Limb (tissue), 2 donors: ENCODE data around the gene LY9.

Source experiments
- DNase-seq, 2 donors: peaks; one replicate each; pipeline ENCODE4 v3.0.0-alpha.2; 2016; ENCODE audit errors: extremely low spot score in 2 of 2

Gene LY9, protein sequence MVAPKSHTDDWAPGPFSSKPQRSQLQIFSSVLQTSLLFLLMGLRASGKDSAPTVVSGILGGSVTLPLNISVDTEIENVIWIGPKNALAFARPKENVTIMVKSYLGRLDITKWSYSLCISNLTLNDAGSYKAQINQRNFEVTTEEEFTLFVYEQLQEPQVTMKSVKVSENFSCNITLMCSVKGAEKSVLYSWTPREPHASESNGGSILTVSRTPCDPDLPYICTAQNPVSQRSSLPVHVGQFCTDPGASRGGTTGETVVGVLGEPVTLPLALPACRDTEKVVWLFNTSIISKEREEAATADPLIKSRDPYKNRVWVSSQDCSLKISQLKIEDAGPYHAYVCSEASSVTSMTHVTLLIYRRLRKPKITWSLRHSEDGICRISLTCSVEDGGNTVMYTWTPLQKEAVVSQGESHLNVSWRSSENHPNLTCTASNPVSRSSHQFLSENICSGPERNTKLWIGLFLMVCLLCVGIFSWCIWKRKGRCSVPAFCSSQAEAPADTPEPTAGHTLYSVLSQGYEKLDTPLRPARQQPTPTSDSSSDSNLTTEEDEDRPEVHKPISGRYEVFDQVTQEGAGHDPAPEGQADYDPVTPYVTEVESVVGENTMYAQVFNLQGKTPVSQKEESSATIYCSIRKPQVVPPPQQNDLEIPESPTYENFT

DNA sequence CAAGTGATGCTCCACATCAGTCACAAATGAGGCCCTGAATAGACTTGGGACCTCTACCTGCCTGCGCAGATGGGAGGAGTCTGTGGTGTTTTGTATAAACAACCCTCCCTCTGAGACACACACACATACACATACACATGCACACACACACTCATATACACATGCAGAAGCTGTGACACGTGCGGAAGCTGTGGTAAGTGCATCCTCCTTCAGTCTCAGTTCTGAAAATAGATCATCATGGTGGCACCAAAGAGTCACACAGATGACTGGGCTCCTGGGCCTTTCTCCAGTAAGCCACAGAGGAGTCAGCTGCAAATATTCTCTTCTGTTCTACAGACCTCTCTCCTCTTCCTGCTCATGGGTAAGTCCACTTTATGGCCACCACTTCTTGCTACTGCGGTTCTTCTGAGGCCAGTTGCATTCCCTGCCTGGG lies at the start of gene LY9:
LY9 (plus strand) TSS at position 224 of the 433 bp plus-strand sequence; CDS start at position 238, 14 bp downstream.
- no peak for DNase-seq

DNA sequence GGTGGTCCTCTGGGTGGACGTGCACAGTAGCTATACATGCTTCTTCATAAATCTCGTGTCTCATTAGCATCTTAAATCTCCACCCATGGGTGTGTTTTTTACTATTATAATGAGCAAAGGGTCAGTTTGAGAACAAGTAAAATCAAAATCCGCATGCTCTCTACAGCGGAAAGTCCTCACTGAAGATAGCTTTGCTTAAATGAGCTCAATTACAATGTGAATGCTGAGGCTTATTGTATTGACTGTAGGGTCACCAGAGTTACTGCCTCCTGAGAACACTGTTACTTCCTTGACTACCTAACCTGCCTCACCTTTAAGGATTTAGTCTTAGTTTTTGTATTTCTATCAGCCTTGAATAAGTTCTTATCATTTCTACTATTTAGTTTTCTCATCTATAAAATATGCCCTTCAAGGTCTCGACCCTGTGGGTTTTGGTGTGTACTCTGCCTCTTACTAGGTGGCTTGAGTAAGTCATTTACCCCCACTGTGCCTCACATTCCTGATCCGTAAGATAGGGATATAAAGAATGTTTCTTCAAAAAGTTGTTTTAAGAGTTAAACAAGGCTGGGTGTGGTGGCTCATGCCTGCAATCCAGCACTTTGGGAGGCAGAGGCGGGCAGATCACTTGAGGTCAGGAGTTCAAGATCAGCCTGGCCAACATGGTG lies 49.0 kb upstream of the LY9 start:
- no peak for DNase-seq

DNA sequence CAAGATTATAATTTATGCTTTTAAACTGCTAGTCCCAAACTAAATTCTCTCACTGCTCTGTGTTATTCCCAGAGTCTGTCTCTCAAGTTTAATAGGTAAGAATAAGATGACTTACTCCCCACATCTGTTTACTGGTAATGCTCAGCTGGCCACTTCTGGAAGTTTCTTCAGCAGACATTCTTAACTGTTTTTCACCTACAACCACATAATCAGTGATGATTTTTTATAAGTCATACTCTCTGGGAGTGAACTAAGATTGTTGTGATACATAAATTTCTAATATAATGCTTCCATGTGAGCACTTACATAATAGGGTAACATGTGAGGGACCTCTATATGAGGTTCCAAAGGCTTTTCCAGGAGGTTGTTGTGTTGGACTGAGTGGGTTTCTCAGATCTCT lies 48.3 kb upstream of the LY9 start:
- no peak for DNase-seq

DNA sequence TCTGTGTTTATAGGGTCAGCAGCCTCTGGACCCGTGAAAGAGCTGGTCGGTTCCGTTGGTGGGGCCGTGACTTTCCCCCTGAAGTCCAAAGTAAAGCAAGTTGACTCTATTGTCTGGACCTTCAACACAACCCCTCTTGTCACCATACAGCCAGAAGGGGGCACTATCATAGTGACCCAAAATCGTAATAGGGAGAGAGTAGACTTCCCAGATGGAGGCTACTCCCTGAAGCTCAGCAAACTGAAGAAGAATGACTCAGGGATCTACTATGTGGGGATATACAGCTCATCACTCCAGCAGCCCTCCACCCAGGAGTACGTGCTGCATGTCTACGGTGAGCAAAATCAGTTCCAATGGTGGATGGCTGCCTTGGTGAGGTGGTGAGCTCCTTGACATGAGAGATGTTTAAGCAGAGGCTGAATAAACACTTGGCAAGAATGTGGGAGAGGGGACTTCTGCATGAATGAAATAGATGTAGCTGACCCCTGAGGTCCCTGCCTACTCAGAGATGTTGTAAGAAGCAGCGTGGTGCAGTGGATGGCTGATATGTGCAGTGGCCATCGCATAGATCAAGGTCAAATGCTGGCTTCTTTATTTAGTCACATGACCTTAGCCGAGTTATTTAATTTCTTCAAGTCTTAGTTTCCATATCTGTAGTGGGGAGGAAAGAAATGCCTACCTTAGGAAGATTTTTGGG lies 47.6 kb upstream of the LY9 start:
- DNase-seq: no peak

DNA sequence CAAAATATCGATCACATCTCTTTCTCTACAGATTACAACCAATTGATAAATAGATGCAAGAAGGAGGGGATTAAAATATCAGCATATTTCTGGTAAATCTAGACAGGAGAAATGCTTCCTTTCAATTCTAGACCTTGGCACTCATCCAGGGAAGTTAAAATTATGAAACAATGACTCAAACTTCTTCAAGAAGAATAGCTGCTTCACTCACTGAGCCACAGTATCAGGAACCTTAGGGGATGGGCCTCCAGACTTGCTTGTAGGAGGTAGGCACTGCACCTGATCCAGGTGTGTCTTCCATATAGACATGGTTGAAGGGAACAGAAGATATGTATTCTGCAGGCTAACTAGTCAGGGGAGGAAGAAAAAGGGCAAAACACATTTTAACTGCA lies 47.1 kb upstream of the LY9 start:
- DNase-seq: no peak

DNA sequence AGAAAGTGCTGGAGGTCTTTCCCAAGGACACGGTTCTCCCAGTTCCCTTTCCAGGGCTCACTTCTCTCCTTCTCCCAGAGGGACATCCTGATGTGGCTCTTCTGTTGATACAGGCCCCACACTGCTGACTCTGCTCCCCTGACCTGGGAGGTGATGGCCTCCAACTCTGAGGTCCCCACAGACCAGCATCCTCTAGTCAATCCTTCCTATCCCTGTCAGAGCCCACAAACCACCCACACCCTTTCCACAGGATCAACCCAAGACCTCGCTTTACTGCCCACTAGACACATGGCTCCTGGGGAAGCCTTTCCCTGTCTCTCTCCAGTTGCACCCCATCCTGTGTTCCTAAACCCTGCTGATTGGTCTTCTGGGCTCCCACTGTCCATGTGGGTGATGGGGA lies 45.4 kb upstream of the LY9 start:
- no peak for DNase-seq

DNA sequence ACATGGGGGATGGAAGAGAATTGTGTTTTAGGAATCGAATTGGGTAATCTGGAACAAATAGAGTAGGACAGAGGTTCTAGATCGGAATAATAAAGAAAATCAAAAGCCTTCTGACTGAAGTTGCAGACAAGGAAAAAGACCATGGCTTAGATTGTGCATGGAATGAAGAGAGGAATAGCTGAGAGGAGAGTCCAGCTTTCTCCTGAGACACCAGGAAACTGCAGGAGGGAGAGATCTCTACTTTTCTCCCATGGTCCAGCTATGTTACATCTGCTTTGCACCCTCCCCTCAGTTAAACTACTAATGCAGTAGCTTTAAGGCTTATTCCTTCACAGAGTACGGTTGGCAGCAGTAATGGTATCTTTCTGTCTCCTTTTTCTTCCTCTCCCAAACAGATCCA lies 43.6 kb upstream of the LY9 start:
- DNase-seq: no peak

DNA sequence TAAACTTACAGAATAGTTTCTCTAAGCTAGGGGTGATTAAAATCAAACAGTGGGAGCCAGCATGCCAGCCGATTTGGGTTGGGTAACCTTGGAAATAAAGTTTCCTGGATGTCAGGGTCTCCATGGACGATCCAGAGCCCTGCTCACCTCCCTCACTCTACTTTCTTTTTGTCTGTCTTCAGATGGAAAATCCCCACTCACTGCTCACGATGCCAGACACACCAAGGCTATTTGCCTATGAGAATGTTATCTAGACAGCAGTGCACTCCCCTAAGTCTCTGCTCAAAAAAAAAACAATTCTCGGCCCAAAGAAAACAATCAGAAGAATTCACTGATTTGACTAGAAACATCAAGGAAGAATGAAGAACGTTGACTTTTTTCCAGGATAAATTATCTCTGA lies 43.0 kb upstream of the LY9 start:
- no peak for DNase-seq

DNA sequence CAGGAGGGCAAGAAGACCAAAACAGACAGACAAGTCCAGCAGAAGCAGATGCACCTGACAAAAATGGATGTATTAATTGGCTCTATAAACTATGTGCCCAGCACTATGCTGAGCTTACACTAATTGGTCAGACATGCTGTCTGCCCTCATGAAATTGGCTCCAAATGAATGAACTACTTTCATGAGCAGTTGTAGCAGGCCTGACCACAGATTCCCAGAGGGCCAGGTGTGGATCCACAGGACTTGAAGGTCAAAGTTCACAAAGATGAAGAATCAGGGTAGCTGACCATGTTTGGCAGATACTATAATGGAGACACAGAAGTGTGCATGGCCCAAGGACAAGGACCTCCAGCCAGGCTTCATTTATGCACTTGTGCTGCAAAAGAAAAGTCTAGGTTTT lies 42.4 kb upstream of the LY9 start:
- no peak for DNase-seq

DNA sequence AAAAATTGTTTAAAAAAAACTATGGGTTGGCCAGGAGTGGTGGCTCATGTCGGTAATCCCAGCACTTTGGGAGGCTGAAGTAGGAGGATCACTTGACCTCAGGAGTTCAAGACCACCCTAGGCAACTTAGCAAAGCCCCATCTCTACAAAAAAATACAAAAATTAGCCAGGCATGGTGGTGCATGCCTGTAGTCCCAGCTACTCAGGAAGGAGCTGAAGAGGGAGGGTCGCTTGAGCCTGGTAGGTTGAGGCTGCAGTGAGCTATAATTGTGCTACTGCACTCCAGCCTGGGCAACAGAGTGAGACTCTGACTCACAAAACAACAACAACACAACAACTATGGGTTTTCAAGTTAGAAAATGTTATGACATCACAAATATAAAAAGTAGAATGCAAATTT lies 40.5 kb upstream of the LY9 start:
- DNase-seq: no peak

DNA sequence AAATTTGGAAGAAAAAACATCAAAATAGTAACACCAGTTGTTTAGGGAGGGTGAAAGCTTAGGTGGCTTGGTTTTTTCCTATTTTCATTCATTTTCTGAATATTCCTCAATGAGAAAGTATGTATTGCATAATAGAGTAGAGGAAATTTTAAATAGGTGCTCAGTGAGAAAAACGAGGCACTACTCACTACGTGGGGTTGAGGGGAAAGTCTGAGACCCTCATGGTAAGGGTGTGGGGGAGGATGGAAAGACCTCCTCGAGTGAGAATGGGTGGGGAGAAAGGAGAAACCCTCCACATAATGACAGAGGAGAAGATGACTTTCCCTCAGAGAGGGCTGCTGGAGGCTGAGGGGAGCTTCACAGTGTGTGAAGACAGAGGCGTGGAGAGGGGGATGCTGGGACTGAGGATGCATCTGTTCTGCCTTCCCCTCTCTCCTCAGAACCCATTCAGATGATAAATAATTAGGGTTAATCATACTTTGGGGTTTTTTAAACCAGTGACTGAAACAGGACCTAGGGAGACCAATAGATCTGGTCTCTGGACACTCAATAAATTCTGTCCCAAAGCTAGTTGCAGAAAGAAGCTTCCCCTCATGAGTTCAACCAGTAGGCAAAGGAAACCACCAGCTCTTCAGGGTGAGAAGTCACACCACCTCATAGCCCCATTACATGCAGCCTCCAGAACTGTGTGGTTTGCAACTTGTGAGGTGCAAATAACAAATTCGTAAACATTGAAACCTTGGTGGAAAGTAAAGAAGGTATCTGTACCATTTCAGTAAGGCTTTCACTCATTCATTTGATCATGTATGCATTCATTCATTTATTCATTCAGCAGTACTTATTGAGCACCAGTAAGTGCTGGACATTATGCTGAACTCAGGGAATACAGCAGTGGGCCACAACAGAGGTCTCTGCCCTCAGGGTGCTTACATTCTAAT lies 39.8 kb upstream of the LY9 start:
- no peak for DNase-seq

DNA sequence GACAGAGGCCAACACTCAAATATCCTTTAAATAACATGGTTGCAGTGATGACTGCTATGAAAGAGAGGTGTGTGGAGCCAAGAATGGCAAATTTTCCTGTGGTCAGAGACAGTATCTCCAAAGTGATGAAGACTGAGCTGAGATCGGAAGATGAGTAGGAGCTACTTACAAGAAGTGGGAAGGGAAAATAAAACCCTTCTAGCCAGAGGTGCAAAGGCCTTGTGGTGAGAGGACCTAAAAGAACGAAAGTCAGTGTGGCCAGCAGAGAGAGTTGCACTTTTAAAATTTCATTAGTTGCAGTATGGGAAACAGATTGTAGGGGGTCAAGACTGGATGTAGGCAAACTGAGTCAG lies 39.1 kb upstream of the LY9 start:
- no peak for DNase-seq

DNA sequence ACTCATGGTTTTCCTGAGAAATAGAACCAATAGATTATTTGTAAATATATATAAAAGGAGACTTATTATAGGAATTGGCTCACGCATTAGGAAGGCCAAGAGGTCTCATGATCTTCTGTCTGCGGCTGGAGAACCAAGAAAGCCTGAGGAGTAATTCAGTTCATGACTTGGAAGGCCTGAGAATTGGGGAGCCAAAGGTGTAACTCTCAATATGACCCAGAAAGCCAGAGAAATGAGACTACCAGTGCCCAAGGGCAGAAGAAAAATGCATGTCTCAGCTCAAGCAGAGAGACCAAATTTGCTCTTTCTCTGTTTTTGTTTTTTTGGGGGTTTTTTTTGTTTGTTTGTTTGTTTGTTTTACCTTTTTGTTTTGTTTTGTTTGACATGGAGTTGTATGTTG lies 37.5 kb upstream of the LY9 start:
- no peak for DNase-seq

DNA sequence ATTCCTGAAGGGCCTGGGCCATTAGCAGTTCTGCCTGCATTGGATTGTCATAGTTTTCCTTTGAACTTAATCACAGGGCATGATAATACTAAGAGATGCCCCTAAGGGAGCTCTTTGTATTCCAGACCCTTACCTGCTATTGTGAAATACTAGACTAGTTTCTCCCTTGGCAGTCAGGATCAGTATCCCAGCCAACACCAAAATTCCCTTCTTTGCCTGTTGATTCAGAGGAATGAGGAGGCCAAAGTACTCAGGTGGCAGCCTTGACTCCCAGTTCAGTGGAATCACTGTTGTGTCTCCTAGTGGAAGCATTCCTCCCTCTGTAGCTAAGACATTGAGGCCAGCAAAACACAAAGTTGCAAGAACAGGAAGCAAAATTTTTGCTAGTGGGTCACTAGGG lies 36.2 kb upstream of the LY9 start:
- no peak for DNase-seq

DNA sequence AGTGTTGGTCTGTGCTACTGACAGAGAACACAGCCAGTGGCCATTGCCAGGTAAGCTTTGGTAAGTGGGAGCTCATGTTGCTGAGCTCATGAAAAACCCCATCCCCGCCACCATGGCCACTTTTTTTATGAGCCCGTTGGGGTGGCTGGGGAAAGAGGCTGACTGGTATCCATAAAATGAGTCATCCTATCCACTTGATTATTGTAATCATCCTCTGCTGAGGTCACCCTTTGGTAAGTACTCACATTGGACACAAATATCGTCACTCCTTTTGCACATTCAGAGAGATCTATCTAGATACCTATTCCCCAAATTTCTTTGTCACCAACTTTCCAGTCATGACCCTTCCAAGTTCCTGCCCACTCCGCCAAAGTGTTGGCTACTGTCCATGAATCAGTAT lies 34.9 kb upstream of the LY9 start:
- DNase-seq: no peak

DNA sequence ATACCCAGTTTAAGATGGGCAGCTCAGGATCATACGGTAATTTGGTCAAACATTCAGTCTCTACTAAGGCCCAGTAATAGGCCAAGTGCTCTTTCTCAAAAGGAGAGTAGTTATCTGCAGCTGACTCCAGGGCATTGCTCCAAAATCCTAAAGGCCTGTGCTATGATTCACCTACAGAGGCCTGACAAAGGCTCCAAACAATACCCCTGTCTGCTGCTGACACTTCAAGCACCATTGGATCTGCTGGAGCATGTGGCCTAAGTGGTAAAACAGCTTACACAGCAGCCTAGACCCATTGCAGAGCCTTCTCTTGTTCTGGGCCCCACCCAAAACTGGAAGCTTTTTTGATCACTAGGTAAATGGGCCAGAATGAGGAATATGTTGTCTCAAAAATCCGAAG lies 34.1 kb upstream of the LY9 start:
- no peak for DNase-seq

DNA sequence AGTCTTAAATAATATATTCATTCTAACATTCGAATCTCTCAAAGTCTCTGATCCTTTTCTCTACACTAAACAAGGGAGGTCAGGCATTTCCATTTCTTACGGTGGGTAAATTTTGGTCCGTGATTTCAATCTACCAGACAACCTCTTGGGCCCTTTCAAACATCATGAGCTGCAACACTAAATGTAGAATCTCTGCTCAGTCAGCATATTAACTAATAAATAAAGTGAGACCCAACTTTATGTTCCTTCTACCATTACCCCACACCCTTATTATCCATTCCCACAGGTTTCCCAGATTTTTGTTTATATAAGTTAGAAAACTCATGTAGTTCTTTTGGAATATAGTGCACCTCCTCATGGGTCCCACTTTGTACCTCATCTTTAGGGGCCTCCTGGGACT lies 32.0 kb upstream of the LY9 start:
- DNase-seq: no peak

DNA sequence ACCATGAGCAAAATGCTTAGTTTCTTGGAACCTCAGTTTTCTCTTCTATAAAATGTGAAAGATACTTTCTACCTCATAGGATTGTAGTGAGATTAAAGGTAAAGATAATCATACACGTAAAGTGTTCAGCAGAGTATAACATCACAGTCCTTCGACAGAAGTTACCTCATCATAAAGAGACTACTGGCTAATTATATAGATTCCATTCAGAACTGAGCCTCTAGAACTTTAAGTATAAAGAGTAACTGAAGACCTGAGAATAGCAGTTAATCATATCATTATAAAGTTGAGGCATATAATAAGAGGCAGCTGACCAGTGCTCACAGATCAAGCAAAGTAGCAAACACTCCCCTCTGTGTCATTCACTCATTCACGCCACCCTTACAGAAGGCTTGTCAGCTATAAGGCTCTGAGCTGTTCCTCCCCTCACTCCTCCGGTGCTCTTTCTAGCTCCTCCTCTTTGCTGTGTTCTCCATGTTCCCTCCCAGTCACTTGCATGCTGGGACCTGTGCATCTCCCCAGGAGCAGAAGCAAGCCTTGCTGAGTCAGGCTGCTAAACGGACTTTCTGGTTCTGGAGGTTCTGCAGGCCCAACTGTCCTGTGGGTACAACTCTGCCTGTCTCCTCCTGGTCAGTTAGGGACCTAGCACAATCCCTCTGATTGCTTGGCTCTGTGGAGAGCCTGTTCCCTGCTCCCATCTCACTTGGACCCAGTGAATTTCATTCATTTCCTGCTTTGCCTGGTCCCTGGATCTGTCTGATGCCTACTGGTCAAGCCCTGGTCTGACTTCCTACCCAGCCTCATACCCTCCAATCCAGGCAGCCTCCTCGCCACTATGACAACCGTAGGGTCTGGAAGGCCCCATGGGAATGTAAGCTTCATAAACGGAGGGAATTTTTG lies 28.3 kb upstream of the LY9 start:
- DNase-seq: no peak

DNA sequence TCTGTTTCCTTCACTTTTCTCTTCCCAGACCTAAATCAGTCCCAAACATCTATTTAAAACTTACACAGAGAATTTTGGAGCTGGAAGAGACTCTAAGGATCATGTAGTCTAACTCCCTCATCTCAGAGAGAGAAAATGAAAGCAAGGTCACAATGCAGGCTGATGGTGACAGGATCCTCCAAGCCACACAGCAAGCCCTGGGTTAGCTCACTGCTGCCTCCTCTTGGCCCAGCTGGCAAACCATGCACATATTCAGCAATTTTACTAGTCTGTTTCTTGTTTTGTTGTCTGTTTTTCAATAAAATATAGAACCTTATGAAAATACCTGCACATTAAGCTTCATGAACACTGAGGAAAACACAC lies 27.7 kb upstream of the LY9 start:
- no peak for DNase-seq

DNA sequence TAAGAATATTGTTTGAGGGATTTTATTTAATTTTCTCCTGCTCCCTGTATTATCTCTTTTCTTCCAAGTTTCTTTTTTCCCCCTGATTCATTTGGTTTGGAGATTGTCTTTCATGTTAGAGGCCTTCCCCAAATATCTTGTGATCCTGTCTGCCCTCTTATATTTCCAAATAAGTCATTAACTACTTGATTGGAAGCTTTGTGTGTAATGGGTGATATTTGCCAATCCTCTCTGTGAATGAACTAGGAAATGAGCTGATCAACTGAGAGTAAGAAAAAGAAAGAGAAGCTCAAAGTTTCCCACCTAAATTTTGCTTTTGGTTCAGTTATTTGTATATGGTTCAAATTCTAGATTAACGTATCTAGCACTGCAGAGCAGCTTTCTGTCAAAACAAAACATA lies 23.6 kb upstream of the LY9 start:
- DNase-seq: no peak
